ENCODE measurements around the gene GALNT11.

- TF ChIP-seq CTCF (IDR thresholded peaks at IDR 0.05) = peak; percentile 90
- TF ChIP-seq ZFX (IDR thresholded peaks at IDR 0.05; ENCODE audit: borderline replicate concordance) = no peak
Measured at GRCh38 chr7:151992375-151992774, 33.1 kb upstream of the GALNT11 start.

Measured in 22Rv1 (cell line).